GM19351 (cell line): Measurements from ENCODE around the gene CH25H.

Experiments
- ATAC-seq: cut with Tn5 transposase; IDR thresholded peaks from one replicate; pipeline ENCODE4 v1.9.1; 2021; ENCODE audit warnings: mild to moderate bottlenecking, moderate library complexity; ENCODE audit not compliant: unreplicated experiment

Gene CH25H

GRCh38 chr10:89233033-89233432 is 25.9 kb upstream of the CH25H start:
- no peak for ATAC-seq

- ATAC-seq, result no peak
Measured at GRCh38 chr10:89228962-89229361, 21.8 kb upstream of the CH25H start.

GRCh38 chr10:89228146-89228545 is 21.0 kb upstream of the CH25H start:
- no peak for ATAC-seq

DNA sequence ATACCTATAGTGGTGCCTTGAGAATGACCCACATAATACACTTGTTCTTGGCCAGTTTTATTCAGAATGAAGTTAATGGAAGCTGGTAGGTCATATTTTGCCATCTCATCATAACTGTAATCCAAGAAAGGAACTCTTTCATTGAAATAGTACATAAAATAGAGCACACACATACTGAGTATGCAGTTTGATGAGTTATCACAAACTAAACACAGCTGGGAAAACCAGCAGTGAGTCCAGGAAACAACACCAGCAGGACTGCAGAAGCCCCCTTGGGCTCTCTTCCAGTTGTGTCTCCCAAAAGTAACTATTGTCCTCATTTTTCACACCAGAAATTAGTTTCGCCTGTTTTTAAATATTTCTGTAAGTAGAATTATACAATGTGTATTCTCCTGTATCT is 19.8 kb upstream of the CH25H start:
- no peak for ATAC-seq

- ATAC-seq, result no peak
Measured at GRCh38 chr10:89224739-89225443, 17.8 kb upstream of the CH25H start.

DNA sequence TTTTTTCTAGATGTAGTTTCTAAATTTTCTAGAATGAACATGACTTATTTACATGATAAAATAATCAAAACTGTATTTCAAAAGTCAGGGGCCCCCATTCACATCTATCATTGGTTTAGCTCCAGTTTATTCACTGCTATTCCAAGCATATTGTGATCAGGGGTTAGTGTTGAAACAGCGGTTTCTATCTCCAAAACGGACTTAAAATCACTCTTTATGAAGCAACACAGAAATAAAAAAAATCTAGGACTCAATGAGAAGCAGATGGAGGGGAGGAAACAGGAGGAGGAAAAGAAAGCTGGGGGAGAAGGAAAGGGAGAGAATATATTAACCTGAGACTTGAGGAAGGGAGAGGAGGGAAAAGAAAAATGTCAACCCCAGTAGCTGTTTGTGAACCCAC is 14.8 kb upstream of the CH25H start:
- ATAC-seq, result no peak

DNA sequence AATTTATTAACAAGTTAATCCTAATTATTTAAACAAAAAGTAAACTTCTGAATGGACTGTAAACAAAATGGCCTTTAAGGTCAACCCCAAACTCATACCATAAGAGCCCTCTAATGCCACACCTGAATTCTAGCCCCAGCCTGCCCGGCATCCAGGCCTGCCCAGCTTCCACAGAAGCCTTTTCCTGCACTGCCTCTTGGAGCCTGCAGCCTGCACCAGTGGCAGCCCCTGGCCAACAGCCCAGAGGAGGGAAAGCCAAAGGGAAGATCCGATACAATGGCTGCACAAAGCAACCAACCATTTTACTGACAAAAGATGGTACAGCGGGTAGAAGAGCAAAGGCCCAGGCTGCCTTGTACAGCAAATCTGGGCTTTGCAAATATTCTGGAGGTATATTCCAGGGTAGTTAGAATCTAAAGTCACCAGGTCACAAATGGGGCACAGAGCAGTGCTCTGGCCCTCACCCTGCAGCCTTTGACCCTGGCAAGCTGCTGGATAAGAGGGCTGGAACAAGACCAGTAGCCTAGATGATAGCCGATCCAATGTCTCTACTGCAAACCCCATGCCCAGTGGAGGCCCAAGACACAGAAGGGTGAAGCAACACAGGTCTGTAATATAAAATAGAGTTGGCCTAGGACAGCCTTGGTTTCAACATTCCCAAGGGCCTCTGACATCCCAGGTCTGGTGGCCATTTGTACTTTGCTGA is 12.5 kb upstream of the CH25H start:
- no peak for ATAC-seq

- no peak for ATAC-seq
Measured at GRCh38 chr10:89217057-89217990, 10.2 kb upstream of the CH25H start.

- ATAC-seq, result no peak
Measured at GRCh38 chr10:89216056-89216455, 8.9 kb upstream of the CH25H start.

- no peak for ATAC-seq
Measured at GRCh38 chr10:89215511-89215910, 8.4 kb upstream of the CH25H start.

DNA sequence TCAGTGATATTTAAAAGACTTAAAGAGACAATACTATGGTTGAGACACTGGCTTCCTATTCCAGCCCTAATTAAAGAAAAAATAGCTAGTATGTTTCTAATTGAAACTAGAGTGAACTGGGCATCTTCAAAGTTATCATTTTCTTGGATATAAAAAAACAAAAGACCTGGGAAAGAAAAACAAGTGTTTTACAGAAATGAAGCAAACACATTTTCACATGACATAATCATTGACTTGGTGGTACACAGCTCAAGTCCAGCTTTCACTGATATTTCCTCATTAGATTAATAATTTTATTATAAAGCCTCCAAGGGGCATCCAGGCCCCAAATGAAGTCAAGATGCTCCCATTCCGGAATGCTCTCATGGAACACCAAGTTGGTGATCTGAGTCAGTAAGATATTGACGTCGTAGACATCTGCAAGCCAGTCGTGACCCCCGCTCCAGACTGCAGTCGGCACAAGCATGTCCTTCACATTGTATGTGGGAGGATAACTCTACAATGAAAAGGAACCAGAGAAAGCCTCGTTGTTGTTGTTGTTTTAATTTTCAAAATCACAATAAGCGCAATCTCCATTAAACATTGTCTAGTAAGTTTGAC is 7.5 kb upstream of the CH25H start:
- ATAC-seq, result no peak

DNA sequence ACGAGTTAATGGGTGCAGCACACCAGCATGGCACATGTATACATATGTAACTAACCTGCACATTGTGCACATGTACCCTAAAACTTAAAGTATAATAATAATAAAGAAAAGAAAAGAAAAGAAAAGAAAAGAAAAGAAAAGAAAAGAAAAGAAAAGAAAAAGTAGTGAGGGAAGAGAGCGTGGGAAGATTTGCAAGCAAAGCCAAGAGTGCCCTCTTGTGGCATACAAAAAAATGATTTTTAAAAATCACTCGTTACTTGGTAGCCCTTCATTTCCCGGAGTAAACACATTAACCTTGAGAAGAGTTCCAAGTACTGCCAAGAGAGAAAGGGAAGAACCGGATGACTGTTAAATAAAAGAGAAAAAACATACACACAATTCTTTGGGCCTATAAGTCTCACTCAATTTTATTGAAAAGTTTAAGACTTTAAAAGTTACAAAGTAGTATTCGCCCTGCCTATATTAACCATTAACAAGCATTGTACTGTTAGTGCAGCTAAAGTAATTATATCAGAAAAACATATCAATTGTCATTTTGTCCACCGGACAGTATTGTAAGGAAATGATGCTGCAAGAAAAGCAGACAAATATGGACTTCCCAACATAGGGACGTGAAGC is 6.2 kb upstream of the CH25H start:
- no peak for ATAC-seq

- ATAC-seq, result no peak
Measured at GRCh38 chr10:89210794-89211425, 3.8 kb upstream of the CH25H start.

- ATAC-seq, result no peak
Measured at GRCh38 chr10:89209718-89210117, 2.6 kb upstream of the CH25H start.

DNA sequence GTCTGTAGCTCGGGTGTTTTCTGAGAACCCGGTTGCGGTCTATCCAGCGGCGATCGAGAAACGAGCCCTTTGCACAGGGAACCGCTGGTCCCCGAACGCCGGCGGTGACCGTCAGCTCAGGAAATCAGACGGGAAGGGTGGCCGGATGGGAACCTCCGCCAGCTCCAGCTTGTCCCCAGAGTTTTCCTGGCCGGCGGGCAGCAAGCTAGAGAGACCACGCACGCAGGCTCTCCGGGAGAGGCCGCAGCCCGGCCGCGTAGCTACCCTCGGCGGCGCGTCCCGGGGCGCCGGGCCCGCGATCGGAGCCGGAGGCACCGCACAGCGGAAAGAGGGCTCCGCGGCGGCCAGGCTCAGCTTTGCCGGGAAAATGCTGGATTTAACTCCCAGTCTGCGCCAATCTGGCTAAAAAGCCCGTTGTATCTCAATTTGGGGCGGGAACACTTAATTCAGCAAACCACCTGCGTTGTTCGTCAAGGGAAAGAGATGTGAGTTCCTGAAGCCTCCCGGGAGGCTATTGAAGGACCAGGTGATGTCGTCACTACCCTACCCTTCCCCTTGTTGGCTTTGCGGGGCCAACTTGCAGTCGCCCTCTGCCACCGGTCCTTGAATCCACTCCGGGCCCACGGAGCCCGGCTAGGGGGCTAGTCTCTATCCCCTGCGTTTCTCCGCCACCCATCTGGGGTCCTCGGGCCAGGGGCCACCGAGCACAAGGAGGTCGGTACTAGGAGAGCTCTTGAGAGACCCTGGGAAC is 859 bp upstream of the CH25H start:
- ATAC-seq, result no peak

DNA sequence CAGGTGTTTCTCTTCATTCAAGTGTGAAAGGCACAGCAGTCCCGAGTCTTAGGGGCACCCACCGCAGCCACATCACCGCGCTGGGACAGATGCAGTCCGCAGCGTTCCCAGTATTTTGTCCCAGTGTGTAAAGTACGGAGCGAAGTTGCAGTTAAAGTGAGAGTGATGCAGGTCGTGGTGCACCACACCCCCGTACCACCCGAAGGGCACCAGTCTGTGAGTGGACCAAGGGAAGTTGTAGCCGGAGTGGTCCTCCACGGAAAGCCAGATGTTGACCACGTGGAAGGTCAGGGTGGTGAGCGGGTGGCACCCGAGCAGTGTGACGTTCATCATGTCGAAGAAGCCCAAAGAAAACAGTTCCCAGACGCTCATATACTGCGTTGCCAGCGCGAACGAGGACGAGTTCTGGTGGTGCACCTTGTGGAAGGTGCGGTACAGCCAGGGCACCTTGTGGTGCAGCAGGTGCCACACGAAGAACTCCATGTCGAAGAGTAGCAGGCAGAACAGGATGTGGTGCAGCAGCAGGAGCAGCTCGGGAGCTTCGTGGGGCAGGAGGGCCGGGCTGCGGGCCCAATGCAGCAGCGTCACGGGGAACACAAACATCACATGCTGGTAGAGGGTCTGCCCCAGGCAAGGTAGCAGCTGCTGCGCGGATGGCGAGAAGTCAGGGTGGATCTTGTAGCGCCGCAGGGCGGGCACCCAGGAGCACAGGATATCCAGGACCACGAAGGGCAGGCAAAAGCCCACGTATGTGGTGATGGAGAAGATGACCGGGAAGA is 526 bp downstream of the CH25H start:
- ATAC-seq, result no peak

DNA sequence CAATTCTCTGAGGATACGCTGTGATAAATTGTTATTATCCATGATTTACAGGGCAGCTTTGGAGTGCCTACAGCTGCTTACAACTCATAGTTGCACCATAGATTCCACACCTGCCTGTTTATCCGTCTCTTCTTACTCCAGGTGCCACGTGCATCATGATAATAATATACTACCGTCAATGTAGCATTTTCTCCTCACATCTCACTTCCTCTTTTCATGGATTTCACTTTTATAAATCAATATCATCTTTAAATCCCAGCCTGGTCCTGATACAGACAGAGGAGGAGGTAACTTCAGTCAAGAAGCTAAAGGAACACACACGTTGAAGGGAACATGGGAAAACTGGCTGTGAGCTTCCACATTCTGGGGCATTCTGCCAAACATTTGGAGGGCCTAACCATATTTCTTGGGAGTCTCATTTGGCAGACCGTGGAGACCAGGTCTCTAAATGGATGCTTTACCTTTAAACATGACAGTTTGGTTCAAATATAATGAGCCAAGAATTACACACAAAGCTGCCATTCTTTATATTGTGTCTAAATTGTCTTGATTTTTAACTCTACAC is 2.4 kb downstream of the CH25H start:
- ATAC-seq, result no peak

GRCh38 chr10:89203237-89203636 is 3.9 kb downstream of the CH25H start:
- no peak for ATAC-seq
